Measurements from ENCODE around the gene ZNF286A.
"Not testable (repeated sequence)": the region's sequence is repeated elsewhere in the genome, so short reads cannot be mapped to it uniquely, and the experiment has no call there.

Gene ZNF286A

GRCh38 chr17:15699413-15699924, at the start of gene ZNF286A:
TSS of gene ZNF286A (plus strand) at chr17:15699752. CDS start at chr17:15700330, 578 bp downstream.
- TF ChIP-seq POLR2A (IDR thresholded peaks at IDR 0.05; ENCODE audit: low read length): peak; percentile 59
- peak; percentile 98 to 99 for DNase-seq

- TF ChIP-seq POLR2A (IDR thresholded peaks at IDR 0.05; ENCODE audit: low read length): no peak
- no peak for TF ChIP-seq GATA1 (IDR thresholded peaks at IDR 0.05; ENCODE audit: low read depth, low read length)
- DNase-seq: no peak
These were observed 49.6 kb upstream of the ZNF286A start for GRCh38 chr17:15649861-15650421.

- no peak for TF ChIP-seq POLR2A (IDR thresholded peaks at IDR 0.05; ENCODE audit: low read length)
- TF ChIP-seq GATA1 (IDR thresholded peaks at IDR 0.05; ENCODE audit: low read depth, low read length): no peak
- no peak for DNase-seq
These were observed 48.6 kb upstream of the ZNF286A start for GRCh38 chr17:15650741-15651582.

- TF ChIP-seq GATA1 (IDR thresholded peaks at IDR 0.05; ENCODE audit: low read depth, low read length) (no peak), POLR2A (IDR thresholded peaks at IDR 0.05; ENCODE audit: low read length) (no peak)
- DNase-seq: peak; percentile 89 to 92
These were observed 47.9 kb upstream of the ZNF286A start for GRCh38 chr17:15651583-15652110.

- no peak for DNase-seq
- TF ChIP-seq POLR2A (IDR thresholded peaks at IDR 0.05; ENCODE audit: low read length) (no peak), GATA1 (IDR thresholded peaks at IDR 0.05; ENCODE audit: low read depth, low read length) (no peak)
These were observed 46.6 kb upstream of the ZNF286A start for GRCh38 chr17:15652960-15653359.

GRCh38 chr17:15654401-15654800, 45.2 kb upstream of the ZNF286A start:
- DNase-seq: not testable (repeated sequence)

- TF ChIP-seq GATA1 (IDR thresholded peaks at IDR 0.05; ENCODE audit: low read depth, low read length): no peak
- no peak for TF ChIP-seq POLR2A (IDR thresholded peaks at IDR 0.05; ENCODE audit: low read length)
- DNase-seq: no peak
These were observed 44.5 kb upstream of the ZNF286A start for GRCh38 chr17:15654886-15655561.

GRCh38 chr17:15657868-15658267, 41.7 kb upstream of the ZNF286A start:
- DNase-seq: no peak
- TF ChIP-seq GATA1 (IDR thresholded peaks at IDR 0.05; ENCODE audit: low read depth, low read length) (no peak), POLR2A (IDR thresholded peaks at IDR 0.05; ENCODE audit: low read length) (no peak)

- no peak for DNase-seq
- TF ChIP-seq GATA1 (IDR thresholded peaks at IDR 0.05; ENCODE audit: low read depth, low read length) (no peak), POLR2A (IDR thresholded peaks at IDR 0.05; ENCODE audit: low read length) (no peak)
These were observed 41.3 kb upstream of the ZNF286A start for GRCh38 chr17:15658296-15658695.

GRCh38 chr17:15659236-15659635, 40.3 kb upstream of the ZNF286A start:
- DNase-seq: no peak
- TF ChIP-seq GATA1 (IDR thresholded peaks at IDR 0.05; ENCODE audit: low read depth, low read length) (no peak), POLR2A (IDR thresholded peaks at IDR 0.05; ENCODE audit: low read length) (no peak)

GRCh38 chr17:15659663-15660062, 39.9 kb upstream of the ZNF286A start:
- DNase-seq: no peak
- TF ChIP-seq POLR2A (IDR thresholded peaks at IDR 0.05; ENCODE audit: low read length) (no peak), GATA1 (IDR thresholded peaks at IDR 0.05; ENCODE audit: low read depth, low read length) (no peak)

GRCh38 chr17:15660077-15660476, 39.5 kb upstream of the ZNF286A start:
- no peak for DNase-seq
- TF ChIP-seq GATA1 (IDR thresholded peaks at IDR 0.05; ENCODE audit: low read depth, low read length) (no peak), POLR2A (IDR thresholded peaks at IDR 0.05; ENCODE audit: low read length) (no peak)

- peak in 1 of 2 experiments; percentile 36 for DNase-seq
- TF ChIP-seq POLR2A (IDR thresholded peaks at IDR 0.05; ENCODE audit: low read length): no peak
These were observed 36.9 kb upstream of the ZNF286A start for GRCh38 chr17:15662681-15663080.

GRCh38 chr17:15663176-15663575, 36.4 kb upstream of the ZNF286A start:
- TF ChIP-seq GATA1 (IDR thresholded peaks at IDR 0.05; ENCODE audit: low read depth, low read length) (no peak), POLR2A (IDR thresholded peaks at IDR 0.05; ENCODE audit: low read length) (no peak)
- DNase-seq: no peak

Measured in erythroblast (primary cell).